ENCODE measurements around the gene AQP10. TPM values are rescaled to one million over a fixed set of nuclear protein-coding genes. Genes with fewer than 3 reads are reported as not detected.
A peak's percentile ranks its signal among the peaks of the same experiment; 100 is the strongest.
"Not testable (repeated sequence)": the region's sequence is repeated elsewhere in the genome, so short reads cannot be mapped to it uniquely, and the experiment has no call there.

The AQP10 gene
- under 1 TPM in 2 of 4 donors, not detected in 2; 0.16 to 0.22 TPM for polyA plus RNA-seq (ENCODE audit: insufficient read length in 4 of 4)

GRCh38 chr1:154320882-154321608, at the start of gene AQP10:
Gene AQP10 (plus strand): TSS chr1:154321093. CDS start chr1:154321156, 63 bp downstream.
- no peak for DNase-seq (ENCODE audit: low read depth in 4 of 4, low spot score in 2 of 4)

GRCh38 chr1:154272217-154272998, 48.5 kb upstream of the AQP10 start, which contains the start of gene HAX1:
Gene HAX1 (plus strand): TSS chr1:154272629. CDS start chr1:154272724, 95 bp downstream.
- DNase-seq (ENCODE audit: low read depth in 4 of 4, low spot score in 2 of 4), result peak; percentile 88 to 95 (median 92)

- DNase-seq (ENCODE audit: low read depth in 4 of 4, low spot score in 2 of 4), result no peak
Measured at GRCh38 chr1:154272999-154273563, 47.8 kb upstream of the AQP10 start.

GRCh38 chr1:154276797-154277196, 44.1 kb upstream of the AQP10 start:
- DNase-seq (ENCODE audit: low read depth in 4 of 4, low spot score in 2 of 4), result no peak

GRCh38 chr1:154287591-154287990, 33.3 kb upstream of the AQP10 start:
- DNase-seq (ENCODE audit: low read depth in 4 of 4, low spot score in 2 of 4), result not testable (repeated sequence)

- no peak for DNase-seq (ENCODE audit: low read depth in 4 of 4, low spot score in 2 of 4)
Measured at GRCh38 chr1:154288661-154289060, 32.2 kb upstream of the AQP10 start.

- no peak for DNase-seq (ENCODE audit: low read depth in 4 of 4, low spot score in 2 of 4)
Measured at GRCh38 chr1:154290921-154291320, 30.0 kb upstream of the AQP10 start.

GRCh38 chr1:154295408-154296235, 25.3 kb upstream of the AQP10 start:
- DNase-seq (ENCODE audit: low read depth in 4 of 4, low spot score in 2 of 4), result no peak

GRCh38 chr1:154301582-154301981, 19.3 kb upstream of the AQP10 start:
- no peak for DNase-seq (ENCODE audit: low read depth in 4 of 4, low spot score in 2 of 4)

GRCh38 chr1:154304664-154305337, 16.1 kb upstream of the AQP10 start:
- DNase-seq (ENCODE audit: low read depth in 4 of 4, low spot score in 2 of 4), result no peak

GRCh38 chr1:154306151-154306550, 14.7 kb upstream of the AQP10 start:
- no peak for DNase-seq (ENCODE audit: low read depth in 4 of 4, low spot score in 2 of 4)

- DNase-seq (ENCODE audit: low read depth in 4 of 4, low spot score in 2 of 4), result not testable (repeated sequence)
Measured at GRCh38 chr1:154307670-154308270, 13.1 kb upstream of the AQP10 start.

- not testable (repeated sequence) for DNase-seq (ENCODE audit: low read depth in 4 of 4, low spot score in 2 of 4)
Measured at GRCh38 chr1:154309136-154309535, 11.8 kb upstream of the AQP10 start.

GRCh38 chr1:154312229-154313065, 8.4 kb upstream of the AQP10 start:
- DNase-seq (ENCODE audit: low read depth in 4 of 4, low spot score in 2 of 4), result not testable (repeated sequence)

GRCh38 chr1:154313066-154313356, 7.9 kb upstream of the AQP10 start:
- DNase-seq (ENCODE audit: low read depth in 4 of 4, low spot score in 2 of 4), result no peak

- DNase-seq (ENCODE audit: low read depth in 4 of 4, low spot score in 2 of 4), result not testable (repeated sequence)
Measured at GRCh38 chr1:154314226-154314625, 6.7 kb upstream of the AQP10 start.

GRCh38 chr1:154316704-154317103, 4.2 kb upstream of the AQP10 start:
- no peak for DNase-seq (ENCODE audit: low read depth in 4 of 4, low spot score in 2 of 4)

- DNase-seq (ENCODE audit: low read depth in 4 of 4, low spot score in 2 of 4), result no peak
Measured at GRCh38 chr1:154318386-154318785, 2.5 kb upstream of the AQP10 start.

GRCh38 chr1:154321609-154321934, 679 bp downstream of the AQP10 start:
- not testable (repeated sequence) for DNase-seq (ENCODE audit: low read depth in 4 of 4, low spot score in 2 of 4)
